ENCODE results near the gene ITIH3.

Gene ITIH3

DNA sequence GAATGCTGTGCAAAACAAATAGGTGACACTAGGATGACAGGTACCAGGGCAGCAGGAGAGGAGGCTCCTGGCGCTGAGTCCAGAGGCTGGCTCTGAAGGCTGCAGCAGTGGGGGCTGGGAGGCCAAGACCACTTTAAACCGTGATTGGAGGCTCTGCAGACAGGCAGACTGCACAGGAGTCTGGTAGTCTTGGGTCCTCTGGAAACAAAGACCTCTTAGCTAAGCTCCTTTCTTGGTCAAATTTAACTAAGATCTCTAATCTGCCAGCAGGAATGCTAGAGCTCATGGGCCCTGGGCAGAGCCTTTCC is 44.6 kb downstream of the ITIH3 start:
- Mint-ChIP-seq H3K27ac (no peak overlapping the region), H3K4me3 (no peak overlapping the region), H3K9me3 (ENCODE audit: low read depth) (no peaks in the 10 kb centered on the region), H3K27me3 (no peaks in the 10 kb centered on the region), H3K4me1 (ENCODE audit: low read depth) (peaks cover 16% of the 10 kb centered on the region), H3K36me3 (no peaks in the 10 kb centered on the region)

DNA sequence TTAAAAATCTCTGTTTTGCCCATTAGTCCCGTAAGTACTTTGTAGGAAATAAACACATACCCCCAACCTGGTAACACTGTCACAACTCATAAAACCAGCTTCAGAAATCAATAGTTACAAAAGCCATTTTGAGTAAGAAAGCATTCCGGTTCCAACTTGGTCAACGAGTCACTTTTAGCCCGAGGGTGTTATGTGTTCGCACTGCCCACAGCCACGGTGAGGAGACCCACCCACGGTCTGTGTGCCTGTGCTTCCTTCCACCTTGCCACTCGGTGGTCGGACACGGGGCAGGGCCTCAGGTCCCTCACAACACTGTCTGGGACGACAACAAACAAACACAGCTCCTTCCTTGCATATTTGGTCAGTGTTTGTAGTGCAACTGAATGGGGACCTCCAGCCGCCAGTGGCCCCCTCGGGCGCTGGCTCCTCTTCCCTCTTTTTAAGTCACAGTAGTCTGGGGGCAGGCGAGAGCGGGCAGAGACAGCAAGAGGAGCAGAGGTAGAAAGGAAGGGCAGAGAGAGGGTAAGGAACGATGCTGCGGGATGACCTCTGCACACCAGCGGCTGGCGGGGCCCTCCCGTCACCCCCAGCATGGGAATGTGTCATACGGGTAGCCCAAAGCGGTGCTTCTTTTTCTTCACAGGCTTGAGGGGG is 45.4 kb downstream of the ITIH3 start:
- peaks cover 16% of the 10 kb centered on the region for H3K4me1 Mint-ChIP-seq (ENCODE audit: low read depth)
- H3K27ac Mint-ChIP-seq, result no peak overlapping the region
- H3K36me3 Mint-ChIP-seq, result peaks cover 2% of the 10 kb centered on the region

DNA sequence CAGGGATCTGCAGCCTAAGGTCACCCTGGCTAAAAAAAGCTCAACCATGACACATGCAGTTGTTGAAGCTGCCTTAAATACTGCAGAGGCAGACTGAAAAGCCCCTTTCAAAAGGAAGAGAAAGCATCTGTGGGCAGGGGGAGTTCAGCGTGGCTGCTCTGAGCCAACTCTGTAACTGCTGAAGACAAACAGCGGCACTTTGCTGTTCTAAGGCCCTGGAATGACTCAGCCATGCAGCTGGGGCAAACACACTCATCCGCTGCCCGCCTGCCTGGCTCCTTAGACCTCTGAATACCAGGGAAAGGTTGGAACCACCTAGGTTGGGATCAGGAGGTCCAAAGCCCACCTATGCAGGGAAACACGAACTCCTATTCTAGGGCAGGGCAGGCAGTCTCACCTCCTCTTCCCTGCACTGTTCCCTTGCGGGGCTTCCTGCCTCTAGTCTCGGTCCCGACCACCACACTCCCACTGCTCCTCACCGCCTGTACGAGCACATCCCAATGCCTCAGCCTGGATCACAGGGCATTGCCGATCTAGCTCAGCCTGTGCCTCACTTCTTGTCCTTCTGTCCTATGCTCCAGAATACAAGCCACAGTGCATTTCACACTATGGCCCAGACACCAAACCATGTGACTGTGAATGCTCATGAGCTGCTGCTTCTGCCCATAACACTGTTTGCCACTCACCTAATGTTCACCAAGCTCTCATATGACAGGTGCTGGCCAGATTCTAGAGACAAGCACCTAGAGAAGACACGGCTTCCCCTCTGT is 46.8 kb downstream of the ITIH3 start:
- peaks cover 16% of the 10 kb centered on the region for H3K4me1 Mint-ChIP-seq (ENCODE audit: low read depth)
- H3K27ac Mint-ChIP-seq, result no peak overlapping the region
- peaks cover 2% of the 10 kb centered on the region for H3K36me3 Mint-ChIP-seq
- no peak overlapping the region for H3K4me3 Mint-ChIP-seq
- no peaks in the 10 kb centered on the region for H3K9me3 Mint-ChIP-seq (ENCODE audit: low read depth)
- no peaks in the 10 kb centered on the region for H3K27me3 Mint-ChIP-seq

More for the DNA sequence above, 45.4 kb downstream of the ITIH3 start:
- Mint-ChIP-seq H3K4me3 (no peak overlapping the region), H3K27me3 (no peaks in the 10 kb centered on the region), H3K9me3 (ENCODE audit: low read depth) (no peaks in the 10 kb centered on the region)

DNA sequence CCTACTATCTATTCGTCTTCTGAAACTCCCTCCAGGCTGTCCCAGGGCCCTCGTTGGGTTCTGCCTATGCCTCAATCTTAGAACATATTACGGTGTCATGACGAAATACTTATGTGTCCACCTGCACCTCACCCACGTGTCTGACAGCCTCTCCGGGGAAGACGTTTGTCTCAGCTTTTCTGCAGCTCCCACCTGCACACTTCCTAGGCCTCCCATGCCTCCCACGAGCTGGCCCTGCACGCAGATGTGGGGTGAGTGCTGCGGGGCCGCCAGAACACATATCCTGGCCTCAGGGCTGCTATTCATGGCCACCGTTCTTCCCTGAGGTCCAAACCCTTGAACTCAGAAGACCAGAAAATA is 47.4 kb downstream of the ITIH3 start:
- Mint-ChIP-seq H3K4me1 (ENCODE audit: low read depth) (peaks cover 16% of the 10 kb centered on the region), H3K4me3 (no peak overlapping the region), H3K27me3 (no peaks in the 10 kb centered on the region), H3K36me3 (peaks cover 2% of the 10 kb centered on the region), H3K27ac (no peak overlapping the region), H3K9me3 (ENCODE audit: low read depth) (no peaks in the 10 kb centered on the region)

DNA sequence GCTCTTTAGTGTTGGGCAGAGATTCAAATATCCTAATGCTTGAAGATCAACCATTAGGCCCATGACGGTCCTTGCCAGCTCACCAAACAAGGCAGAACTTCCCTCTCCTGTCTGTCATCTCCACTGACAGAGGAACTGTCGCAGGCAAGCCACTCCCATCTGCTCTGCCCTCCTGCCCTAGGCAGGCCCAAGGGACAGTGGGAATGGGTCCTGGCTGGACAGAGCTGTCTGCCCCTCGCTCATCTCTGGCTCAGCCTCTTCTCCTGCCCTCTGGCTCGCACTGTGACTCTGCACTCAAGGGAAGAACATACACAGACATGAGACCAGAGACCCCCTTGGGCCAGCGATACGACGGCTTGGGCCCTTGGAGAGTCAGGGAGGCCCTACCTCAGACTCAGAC is 47.8 kb downstream of the ITIH3 start:
- H3K4me3 Mint-ChIP-seq, result no peak overlapping the region
- H3K9me3 Mint-ChIP-seq (ENCODE audit: low read depth), result no peaks in the 10 kb centered on the region
- no peaks in the 10 kb centered on the region for H3K27me3 Mint-ChIP-seq
- peaks cover 2% of the 10 kb centered on the region for H3K36me3 Mint-ChIP-seq
- peaks cover 16% of the 10 kb centered on the region for H3K4me1 Mint-ChIP-seq (ENCODE audit: low read depth)
- H3K27ac Mint-ChIP-seq, result no peak overlapping the region

DNA sequence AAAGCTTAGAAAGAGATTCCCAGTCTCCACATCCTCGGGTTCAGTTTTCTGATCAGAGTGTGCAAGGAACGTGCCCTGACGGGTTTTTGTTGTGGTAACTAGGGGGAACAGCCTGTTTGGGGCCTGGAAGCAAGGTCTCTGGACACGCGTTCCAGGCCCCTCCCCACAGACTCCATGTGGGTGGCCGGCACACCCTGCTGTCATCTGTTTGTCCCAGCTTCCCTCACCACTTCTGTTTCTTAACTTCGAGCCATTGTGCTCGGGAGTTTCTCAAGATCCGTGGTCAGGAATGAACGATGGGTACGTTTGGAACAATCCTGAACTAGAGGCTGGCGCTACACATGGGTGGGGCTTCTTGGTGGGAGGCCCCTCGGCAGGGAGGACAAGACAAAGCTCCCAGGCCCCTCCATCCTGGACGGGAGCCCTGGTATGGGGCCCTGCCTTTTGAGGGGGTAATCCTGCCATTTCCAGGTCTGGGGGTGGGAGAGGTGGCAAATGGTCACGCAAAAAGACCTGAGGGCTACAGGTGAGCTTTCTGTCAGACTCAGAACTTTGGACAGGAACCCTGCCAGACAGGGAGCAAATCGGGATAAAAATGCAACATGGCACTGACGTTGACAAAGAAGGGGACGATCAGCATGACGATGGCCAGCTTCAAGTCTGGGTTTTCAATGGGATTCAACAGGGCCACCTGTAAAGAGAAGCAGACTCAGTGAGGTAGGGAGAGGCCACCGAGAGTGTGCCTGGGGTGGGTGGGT is 48.7 kb downstream of the ITIH3 start:
- Mint-ChIP-seq H3K9me3 (ENCODE audit: low read depth) (no peaks in the 10 kb centered on the region), H3K27me3 (no peaks in the 10 kb centered on the region), H3K4me1 (ENCODE audit: low read depth) (peaks cover 12% of the 10 kb centered on the region), H3K27ac (no peak overlapping the region), H3K4me3 (no peak overlapping the region), H3K36me3 (peaks cover 2% of the 10 kb centered on the region)

DNA sequence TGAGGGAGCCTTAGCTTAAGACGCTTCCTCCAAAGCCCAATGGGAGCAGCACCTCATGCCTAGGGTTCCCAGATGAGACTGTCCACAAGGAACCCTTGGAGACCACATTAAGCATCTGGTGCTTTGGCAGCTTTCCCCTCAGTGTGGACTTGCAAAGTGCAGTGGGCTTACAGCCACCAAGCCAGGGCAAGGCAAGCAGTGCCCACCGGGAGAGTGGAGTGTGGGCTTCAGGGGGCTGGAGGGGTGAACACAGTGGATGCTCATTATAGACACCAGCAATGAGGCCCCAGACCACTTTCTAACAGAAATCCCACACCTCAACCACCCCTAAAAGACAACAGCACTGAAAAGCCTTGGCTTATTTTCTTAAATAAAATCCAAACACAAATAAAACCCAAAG is 49.3 kb downstream of the ITIH3 start:
- H3K9me3 Mint-ChIP-seq (ENCODE audit: low read depth), result no peaks in the 10 kb centered on the region
- H3K27ac Mint-ChIP-seq, result no peak overlapping the region
- H3K36me3 Mint-ChIP-seq, result peaks cover 2% of the 10 kb centered on the region
- no peaks in the 10 kb centered on the region for H3K27me3 Mint-ChIP-seq
- peaks cover 6% of the 10 kb centered on the region for H3K4me1 Mint-ChIP-seq (ENCODE audit: low read depth)
- no peak overlapping the region for H3K4me3 Mint-ChIP-seq

DNA sequence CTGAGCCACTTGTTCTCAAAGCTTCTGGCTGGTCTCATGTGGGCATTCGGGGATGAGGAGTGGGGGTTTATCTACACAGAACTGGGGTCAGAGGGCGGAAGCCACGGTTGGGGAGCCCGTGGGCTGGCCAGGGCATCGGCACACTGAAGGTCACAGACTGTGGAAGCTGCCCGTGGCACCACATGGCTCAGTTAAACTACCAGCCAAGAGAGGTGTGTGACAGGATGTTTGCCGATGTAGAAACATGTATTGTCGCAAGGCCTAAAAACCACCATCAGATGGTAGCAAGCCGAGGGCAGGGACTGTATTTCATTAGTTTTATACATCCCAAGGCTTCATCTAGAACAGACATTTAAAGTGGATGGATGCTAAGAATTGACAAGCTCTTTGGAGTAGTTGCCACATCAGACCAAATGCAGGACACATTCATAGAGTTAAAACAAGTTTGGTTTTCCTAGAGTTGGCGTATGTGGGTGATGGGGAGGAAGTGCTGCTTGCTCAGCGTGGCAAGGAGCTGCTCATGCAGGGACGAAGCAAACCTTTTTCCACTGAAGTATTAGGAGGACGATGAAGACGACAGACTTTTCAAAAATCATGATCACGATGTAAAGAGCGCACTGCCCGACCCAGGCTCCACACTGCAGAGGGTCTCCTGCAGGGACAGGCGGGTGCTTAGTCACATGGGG is 49.8 kb downstream of the ITIH3 start:
- H3K27ac Mint-ChIP-seq, result no peak overlapping the region
- no peaks in the 10 kb centered on the region for H3K9me3 Mint-ChIP-seq (ENCODE audit: low read depth)
- no peak overlapping the region for H3K4me3 Mint-ChIP-seq
- peaks cover 2% of the 10 kb centered on the region for H3K36me3 Mint-ChIP-seq
- no peaks in the 10 kb centered on the region for H3K27me3 Mint-ChIP-seq
- peaks cover 2% of the 10 kb centered on the region for H3K4me1 Mint-ChIP-seq (ENCODE audit: low read depth)

DNA sequence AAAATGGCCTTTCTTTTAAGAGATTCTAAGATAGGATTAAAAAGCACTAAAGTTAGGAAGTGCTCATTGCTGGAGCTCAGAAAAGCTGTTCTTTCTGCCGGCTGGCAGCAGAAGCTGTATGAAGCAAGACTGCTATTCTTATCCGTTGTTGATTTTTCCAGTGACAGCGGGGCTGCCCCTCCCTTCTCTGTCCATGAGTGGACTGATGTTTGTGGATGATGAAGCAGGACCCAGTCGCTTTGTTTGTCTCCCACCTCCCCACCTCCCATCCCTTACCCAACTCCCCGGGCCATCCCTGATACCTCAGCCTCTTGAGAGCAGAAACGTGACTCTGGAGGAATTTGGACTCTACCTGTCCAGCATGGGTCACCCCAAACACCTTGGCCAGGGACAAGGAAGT is 50.6 kb downstream of the ITIH3 start:
- H3K36me3 Mint-ChIP-seq, result peaks cover 2% of the 10 kb centered on the region
- H3K4me3 Mint-ChIP-seq, result no peak overlapping the region
- H3K27me3 Mint-ChIP-seq, result no peaks in the 10 kb centered on the region
- H3K27ac Mint-ChIP-seq, result no peak overlapping the region
- no peaks in the 10 kb centered on the region for H3K9me3 Mint-ChIP-seq (ENCODE audit: low read depth)
- no peaks in the 10 kb centered on the region for H3K4me1 Mint-ChIP-seq (ENCODE audit: low read depth)

DNA sequence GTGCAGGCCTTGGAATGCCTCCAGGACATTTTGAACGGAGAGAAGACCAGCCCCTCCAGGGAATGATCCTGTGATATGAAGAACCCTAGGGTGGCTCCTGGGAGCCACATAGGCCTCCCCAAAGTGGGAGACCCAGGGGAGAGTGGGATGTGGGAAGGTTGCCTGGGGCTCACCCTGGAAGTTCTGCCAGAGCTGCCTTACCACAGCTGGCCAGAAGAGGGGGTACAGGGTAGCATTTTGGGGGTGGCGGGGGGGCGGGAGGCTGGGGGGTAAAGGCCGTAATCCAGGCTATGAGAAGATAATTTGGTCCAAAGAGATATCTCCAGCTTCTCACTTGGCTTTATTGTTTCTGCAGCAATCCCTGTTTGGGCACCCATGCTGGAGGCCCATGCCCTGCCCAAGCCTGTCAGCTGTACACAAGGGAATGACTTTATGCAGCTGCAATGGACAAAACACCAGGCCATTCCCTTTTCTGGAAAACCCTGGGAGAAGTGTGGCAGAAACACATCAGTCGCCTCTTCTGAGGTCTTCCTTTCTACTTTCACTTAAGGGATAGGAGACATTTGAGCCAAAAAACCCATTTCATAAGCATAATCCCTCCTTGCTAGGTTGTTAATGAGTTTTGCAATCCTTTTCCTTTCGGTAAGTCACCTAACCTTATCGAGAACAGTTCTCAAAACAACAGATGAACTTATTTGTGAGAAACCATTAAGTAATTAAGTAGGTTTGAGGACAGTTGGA is 51.3 kb downstream of the ITIH3 start:
- Mint-ChIP-seq H3K4me1 (ENCODE audit: low read depth) (no peaks in the 10 kb centered on the region), H3K4me3 (no peak overlapping the region), H3K27me3 (no peaks in the 10 kb centered on the region), H3K36me3 (peaks cover 2% of the 10 kb centered on the region), H3K9me3 (ENCODE audit: low read depth) (no peaks in the 10 kb centered on the region), H3K27ac (no peak overlapping the region)

DNA sequence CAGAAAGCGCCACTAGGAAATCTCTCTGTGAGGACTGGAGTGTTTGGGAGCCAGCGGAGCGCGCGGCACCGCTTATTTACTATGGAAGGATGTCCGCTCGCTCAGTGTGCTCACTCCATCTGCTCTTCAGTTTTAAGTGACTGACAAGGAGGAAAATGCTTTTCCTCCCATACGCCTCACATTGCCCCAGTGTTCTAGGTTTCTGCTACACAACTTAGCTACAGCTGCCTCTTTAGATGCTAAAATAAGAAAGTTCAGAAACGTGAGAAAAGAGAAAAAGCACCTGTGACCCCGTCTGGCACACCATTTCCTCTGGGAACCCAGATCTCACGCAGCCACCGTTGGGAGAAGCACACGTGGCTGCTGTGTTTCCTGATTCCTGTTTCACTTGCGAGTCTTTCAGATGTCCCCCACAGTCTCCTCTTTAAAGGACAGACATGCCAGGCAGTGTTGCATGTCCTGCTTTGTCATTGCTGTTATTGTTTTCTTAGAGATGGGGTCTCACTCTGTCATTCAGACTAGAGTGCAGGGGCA is 51.9 kb downstream of the ITIH3 start:
- Mint-ChIP-seq H3K4me3 (no peak overlapping the region), H3K36me3 (peaks cover 2% of the 10 kb centered on the region), H3K4me1 (ENCODE audit: low read depth) (no peaks in the 10 kb centered on the region), H3K27me3 (no peaks in the 10 kb centered on the region), H3K9me3 (ENCODE audit: low read depth) (no peaks in the 10 kb centered on the region), H3K27ac (no peak overlapping the region)

DNA sequence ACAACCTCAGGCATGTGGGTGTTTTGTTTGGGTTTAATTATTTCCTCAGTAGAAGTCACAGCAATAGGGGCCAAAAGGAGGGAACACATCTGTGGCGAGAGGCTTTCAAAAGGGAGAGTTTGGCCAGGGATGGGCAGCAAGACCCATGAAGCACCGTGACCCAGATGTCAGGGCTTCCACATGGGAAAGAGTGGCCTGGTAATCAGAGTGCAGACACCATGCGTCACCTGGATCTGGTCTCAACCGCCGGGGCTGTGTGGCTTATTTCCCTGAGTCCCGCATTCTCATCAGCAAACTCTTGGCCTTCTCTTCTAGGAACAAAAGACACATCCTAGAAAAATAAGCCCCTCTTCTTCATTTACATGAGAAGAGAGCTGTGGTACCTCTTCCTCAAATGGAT is 52.6 kb downstream of the ITIH3 start:
- Mint-ChIP-seq H3K9me3 (ENCODE audit: low read depth) (no peaks in the 10 kb centered on the region), H3K27me3 (no peaks in the 10 kb centered on the region), H3K4me1 (ENCODE audit: low read depth) (no peaks in the 10 kb centered on the region), H3K36me3 (peaks cover 6% of the 10 kb centered on the region), H3K4me3 (no peak overlapping the region), H3K27ac (no peak overlapping the region)

DNA sequence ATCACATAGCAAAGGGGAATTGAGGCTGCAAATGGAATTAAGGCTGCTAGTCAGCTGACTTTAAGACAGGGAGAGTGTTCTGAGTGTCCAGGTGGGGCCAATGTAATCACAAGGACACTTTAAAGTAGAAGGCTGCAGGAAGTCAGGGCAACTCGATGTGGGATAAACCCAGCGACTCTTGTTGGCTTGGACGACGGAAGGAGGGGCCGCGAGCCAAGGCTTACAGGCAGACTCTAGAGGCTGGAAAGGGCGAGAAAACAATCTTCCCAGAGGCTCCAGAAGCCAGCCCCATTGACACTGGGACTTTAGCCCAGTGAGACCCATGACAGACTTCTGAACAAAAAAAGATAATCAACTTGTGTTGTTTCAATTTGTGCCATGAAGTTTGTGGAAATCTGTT is 53.1 kb downstream of the ITIH3 start:
- no peaks in the 10 kb centered on the region for H3K4me1 Mint-ChIP-seq (ENCODE audit: low read depth)
- H3K27ac Mint-ChIP-seq, result no peak overlapping the region
- H3K9me3 Mint-ChIP-seq (ENCODE audit: low read depth), result no peaks in the 10 kb centered on the region
- H3K36me3 Mint-ChIP-seq, result peaks cover 6% of the 10 kb centered on the region
- no peak overlapping the region for H3K4me3 Mint-ChIP-seq
- H3K27me3 Mint-ChIP-seq, result no peaks in the 10 kb centered on the region

DNA sequence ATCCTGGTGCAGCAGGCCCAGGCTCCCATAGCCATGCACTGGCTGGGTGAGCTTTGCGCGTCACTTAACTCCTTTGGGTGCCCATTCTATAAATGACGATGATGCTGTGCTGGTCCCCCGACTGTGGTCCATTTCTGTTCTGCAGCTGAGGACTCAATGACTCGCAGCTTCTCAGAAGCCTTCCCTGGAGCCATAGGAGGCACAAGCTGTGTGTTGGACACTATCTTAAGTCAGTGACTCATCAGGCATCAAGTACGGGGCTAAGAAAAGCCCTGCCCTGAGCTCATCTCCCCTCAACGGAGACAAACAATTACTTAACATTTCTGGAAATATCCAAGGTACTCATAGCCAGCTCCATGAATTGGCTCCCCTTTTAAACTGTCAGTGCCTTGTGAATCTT is 54.0 kb downstream of the ITIH3 start:
- no peaks in the 10 kb centered on the region for H3K9me3 Mint-ChIP-seq (ENCODE audit: low read depth)
- H3K4me3 Mint-ChIP-seq, result no peak overlapping the region
- no peaks in the 10 kb centered on the region for H3K27me3 Mint-ChIP-seq
- H3K27ac Mint-ChIP-seq, result no peak overlapping the region
- peaks cover 6% of the 10 kb centered on the region for H3K36me3 Mint-ChIP-seq
- no peaks in the 10 kb centered on the region for H3K4me1 Mint-ChIP-seq (ENCODE audit: low read depth)

Measured in activated naive CD8-positive, alpha-beta T cell (primary cell).